ENCODE data around the gene TRMT2A.

The TRMT2A gene

DNA sequence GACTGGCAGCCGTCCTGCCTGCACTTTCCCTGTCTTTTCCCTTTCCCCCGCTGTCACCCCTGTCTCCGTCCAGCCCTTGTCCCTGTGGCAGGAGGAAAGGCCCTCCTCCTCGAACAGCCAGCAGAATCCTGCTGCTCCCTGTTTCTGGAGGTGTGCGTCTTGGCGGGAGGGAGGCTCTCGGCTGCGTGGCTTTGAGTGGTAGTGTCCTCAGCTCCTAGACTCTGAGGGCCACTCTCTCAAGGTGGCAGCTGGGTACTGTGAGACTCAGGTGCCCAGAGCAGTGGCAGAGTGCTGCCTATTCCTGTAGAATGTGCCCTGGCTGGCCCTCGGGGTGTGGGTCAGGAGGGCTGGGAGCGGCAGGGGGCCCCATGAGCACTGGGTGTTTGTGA lies 10.2 kb downstream of the TRMT2A start:
- H3K4me3 ChIP-seq (ENCODE audit: low read depth, low read length): no peak overlapping the region
- H3K4me2 ChIP-seq (ENCODE audit: low read length): no peak overlapping the region
- H3K9me3 ChIP-seq (ENCODE audit: control insufficient read depth, low read length): no peaks in the 10 kb centered on the region
- no peak overlapping the region for H2AFZ ChIP-seq
- no peaks in the 10 kb centered on the region for H3K4me1 ChIP-seq
- H3K36me3 ChIP-seq (ENCODE audit: control insufficient read depth, insufficient read depth, low read length): no peaks in the 10 kb centered on the region
- TF ChIP-seq, protein P1, sequence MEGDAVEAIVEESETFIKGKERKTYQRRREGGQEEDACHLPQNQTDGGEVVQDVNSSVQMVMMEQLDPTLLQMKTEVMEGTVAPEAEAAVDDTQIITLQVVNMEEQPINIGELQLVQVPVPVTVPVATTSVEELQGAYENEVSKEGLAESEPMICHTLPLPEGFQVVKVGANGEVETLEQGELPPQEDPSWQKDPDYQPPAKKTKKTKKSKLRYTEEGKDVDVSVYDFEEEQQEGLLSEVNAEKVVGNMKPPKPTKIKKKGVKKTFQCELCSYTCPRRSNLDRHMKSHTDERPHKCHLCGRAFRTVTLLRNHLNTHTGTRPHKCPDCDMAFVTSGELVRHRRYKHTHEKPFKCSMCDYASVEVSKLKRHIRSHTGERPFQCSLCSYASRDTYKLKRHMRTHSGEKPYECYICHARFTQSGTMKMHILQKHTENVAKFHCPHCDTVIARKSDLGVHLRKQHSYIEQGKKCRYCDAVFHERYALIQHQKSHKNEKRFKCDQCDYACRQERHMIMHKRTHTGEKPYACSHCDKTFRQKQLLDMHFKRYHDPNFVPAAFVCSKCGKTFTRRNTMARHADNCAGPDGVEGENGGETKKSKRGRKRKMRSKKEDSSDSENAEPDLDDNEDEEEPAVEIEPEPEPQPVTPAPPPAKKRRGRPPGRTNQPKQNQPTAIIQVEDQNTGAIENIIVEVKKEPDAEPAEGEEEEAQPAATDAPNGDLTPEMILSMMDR (IDR thresholded peaks at IDR 0.05): no peak
- no peaks in the 10 kb centered on the region for H3K27me3 ChIP-seq (ENCODE audit: control insufficient read depth, insufficient read depth, low read length)
- no peaks in the 10 kb centered on the region for H3K79me2 ChIP-seq
- no peak overlapping the region for H3K27ac ChIP-seq
- H3K9ac ChIP-seq: no peak overlapping the region

DNA sequence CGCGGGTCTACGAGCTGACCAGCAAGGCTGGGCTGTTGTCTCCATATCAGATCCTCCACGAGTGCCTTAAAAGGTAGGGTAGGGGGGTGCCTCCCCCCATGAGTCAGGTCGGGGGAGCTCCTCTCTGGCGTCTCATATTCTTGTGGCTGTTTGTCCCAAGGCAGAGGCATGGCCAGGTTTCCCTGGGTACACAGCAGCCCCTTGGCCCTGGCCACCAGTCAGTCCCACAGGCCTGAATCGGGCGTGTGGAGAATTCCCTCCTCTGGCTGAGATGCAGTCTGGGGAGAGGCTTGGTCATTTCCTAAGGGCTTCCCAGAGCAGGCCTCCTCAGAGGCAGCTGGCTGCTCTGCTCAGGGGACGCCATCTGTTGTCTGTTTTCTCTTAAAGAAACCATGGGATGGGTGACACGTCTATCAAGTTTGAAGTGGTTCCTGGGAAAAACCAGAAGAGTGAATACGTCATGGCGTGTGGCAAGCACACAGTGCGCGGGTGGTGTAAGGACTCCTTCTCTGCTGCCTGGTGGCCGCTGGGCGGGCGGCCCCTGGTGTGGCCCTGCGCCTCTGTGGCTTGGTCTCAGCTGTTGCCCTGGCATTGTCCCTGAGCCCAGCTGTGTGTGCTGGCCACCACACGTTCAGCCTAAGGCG lies 10.7 kb downstream of the TRMT2A start:
- H2AFZ ChIP-seq: no peak overlapping the region
- no peak overlapping the region for H3K4me3 ChIP-seq (ENCODE audit: low read depth, low read length)
- H3K27me3 ChIP-seq (ENCODE audit: control insufficient read depth, insufficient read depth, low read length): no peaks in the 10 kb centered on the region
- no peaks in the 10 kb centered on the region for H3K79me2 ChIP-seq
- no peak overlapping the region for H3K27ac ChIP-seq
- H3K4me1 ChIP-seq: no peaks in the 10 kb centered on the region
- H3K36me3 ChIP-seq (ENCODE audit: control insufficient read depth, insufficient read depth, low read length): no peaks in the 10 kb centered on the region
- no peak overlapping the region for H3K4me2 ChIP-seq (ENCODE audit: low read length)
- TF ChIP-seq, protein P1 (IDR thresholded peaks at IDR 0.05): no peak
- H3K9ac ChIP-seq: no peak overlapping the region
- no peaks in the 10 kb centered on the region for H3K9me3 ChIP-seq (ENCODE audit: control insufficient read depth, low read length)

DNA sequence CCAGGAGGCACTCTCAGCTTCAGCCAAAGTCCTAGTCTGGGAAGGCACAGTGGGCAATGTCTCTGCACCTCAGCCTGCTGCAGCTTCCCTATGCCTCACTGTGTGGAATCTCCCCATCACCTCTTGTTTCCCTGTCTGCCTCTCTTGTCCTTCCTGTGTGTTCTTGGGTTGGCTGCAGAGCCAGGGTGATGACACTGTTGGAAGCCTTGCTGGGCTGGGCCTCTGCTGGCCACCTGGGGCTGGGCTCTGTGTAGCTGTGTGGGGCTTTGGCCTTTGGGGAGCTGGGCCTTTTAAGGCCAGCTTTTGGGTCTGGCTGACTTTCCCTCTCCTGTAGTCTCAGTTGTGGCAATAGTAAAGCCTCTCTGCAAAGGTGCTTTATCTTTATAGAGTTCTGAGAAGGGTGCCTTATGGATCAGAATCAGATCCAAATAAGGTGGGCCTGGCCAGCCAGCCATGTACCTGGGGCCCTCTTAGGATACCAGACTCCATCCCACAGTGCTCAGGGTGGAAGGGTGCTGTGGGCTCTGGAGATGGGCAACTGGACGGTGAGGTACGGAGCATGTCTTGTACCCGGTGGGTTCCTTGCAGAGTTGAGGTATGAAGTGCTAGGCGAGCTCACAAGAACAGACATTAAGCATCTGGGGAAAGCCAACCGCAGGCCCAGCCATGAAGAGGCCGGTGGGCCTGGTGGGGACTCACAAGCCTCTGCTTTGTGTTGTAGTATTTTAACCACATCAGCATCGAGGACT lies 11.4 kb downstream of the TRMT2A start:
- Histone ChIP-seq H3K27me3 (ENCODE audit: control insufficient read depth, insufficient read depth, low read length) (no peaks in the 10 kb centered on the region), H3K4me3 (ENCODE audit: low read depth, low read length) (no peak overlapping the region), H3K36me3 (ENCODE audit: control insufficient read depth, insufficient read depth, low read length) (no peaks in the 10 kb centered on the region), H3K9me3 (ENCODE audit: control insufficient read depth, low read length) (no peaks in the 10 kb centered on the region), H3K27ac (no peak overlapping the region), H3K79me2 (no peaks in the 10 kb centered on the region), H2AFZ (no peak overlapping the region), H3K4me2 (ENCODE audit: low read length) (no peak overlapping the region), H3K4me1 (no peaks in the 10 kb centered on the region), H3K9ac (no peak overlapping the region)
- TF ChIP-seq, protein P1 (IDR thresholded peaks at IDR 0.05): no peak

DNA sequence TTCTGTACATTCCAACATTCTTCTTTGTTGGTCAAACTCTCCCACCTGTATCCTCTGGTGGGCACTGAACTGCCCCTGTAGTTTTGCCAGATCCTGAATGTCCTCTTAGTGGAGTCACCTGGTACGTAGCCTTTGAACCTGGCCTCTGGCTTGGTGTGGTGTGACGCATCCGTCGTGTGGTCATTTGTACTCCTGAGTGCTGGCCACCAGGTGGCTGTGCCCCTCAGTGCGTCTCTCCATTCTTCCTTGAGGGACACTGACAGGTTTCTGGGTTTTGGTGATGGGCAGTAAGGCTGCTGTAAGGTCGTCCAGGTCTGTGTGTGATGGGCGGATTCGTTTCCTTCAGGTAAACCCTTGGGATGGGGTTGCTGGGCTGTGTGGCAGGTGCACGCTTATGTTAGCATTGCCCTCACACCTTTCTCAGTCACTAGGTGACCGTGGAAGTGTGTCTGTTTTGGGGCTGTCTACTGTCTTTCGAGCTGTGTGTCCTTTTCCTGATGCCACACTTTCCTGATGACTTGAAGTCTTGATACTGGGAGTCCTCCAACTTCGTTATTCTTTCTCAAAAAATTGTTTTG lies 14.7 kb downstream of the TRMT2A start:
- H3K9ac ChIP-seq: no peak overlapping the region
- H3K27ac ChIP-seq: no peak overlapping the region
- no peaks in the 10 kb centered on the region for H3K36me3 ChIP-seq (ENCODE audit: control insufficient read depth, insufficient read depth, low read length)
- H2AFZ ChIP-seq: no peak overlapping the region
- no peak overlapping the region for H3K4me2 ChIP-seq (ENCODE audit: low read length)
- no peaks in the 10 kb centered on the region for H3K4me1 ChIP-seq
- TF ChIP-seq, protein P1 (IDR thresholded peaks at IDR 0.05): no peak
- no peak overlapping the region for H3K4me3 ChIP-seq (ENCODE audit: low read depth, low read length)
- no peaks in the 10 kb centered on the region for H3K27me3 ChIP-seq (ENCODE audit: control insufficient read depth, insufficient read depth, low read length)
- H3K79me2 ChIP-seq: no peaks in the 10 kb centered on the region
- no peaks in the 10 kb centered on the region for H3K9me3 ChIP-seq (ENCODE audit: control insufficient read depth, low read length)

Data from parathyroid adenoma (tissue), 2 donors.